Hepatocyte (in vitro differentiated cells): ENCODE measurements around the gene BCL2. TPM values are rescaled to one million over a fixed set of nuclear protein-coding genes. Genes with fewer than 3 reads are reported as not detected.

Experiments
- DNase-seq: peaks from one replicate; pipeline ENCODE4 v3.0.0-alpha.2; 2016; ENCODE audit warnings: low spot score
- H2AFZ ChIP-seq: fragments of 200-600 bp; sonication (generic); 2 replicates; pipeline ENCODE4 v1.6.0; 2016; ENCODE audit warnings: antibody characterized with exemption, mild to moderate bottlenecking
- H3K27ac ChIP-seq: fragments of 200-600 bp; sonication (generic); 2 replicates; pipeline ENCODE4 v1.5.1; 2016; ENCODE audit warnings: mild to moderate bottlenecking
- H3K27me3 ChIP-seq: fragments of 200-600 bp; sonication (generic); 2 replicates; pipeline ENCODE4 v1.6.1; 2016
- H3K36me3 ChIP-seq: fragments of 200-600 bp; sonication (generic); replicated peaks from 2 replicates; pipeline ENCODE4 v1.5.1; 2016; ENCODE audit warnings: low read depth; ENCODE audit not compliant: insufficient read depth
- H3K4me1 ChIP-seq: fragments of 200-600 bp; sonication (generic); 2 replicates; pipeline ENCODE4 v1.5.1; 2016; ENCODE audit warnings: mild to moderate bottlenecking, moderate library complexity; ENCODE audit not compliant: insufficient read depth
- H3K4me2 ChIP-seq: fragments of 200-600 bp; sonication (generic); 2 replicates; pipeline ENCODE4 v1.6.0; 2016
- H3K4me3 ChIP-seq: fragments of 200-600 bp; sonication (generic); 2 replicates; pipeline ENCODE4 v1.5.1; 2016; ENCODE audit warnings: mild to moderate bottlenecking
- H3K79me2 ChIP-seq: fragments of 200-600 bp; sonication (generic); 2 replicates; pipeline ENCODE4 v1.6.0; 2017; ENCODE audit warnings: mild to moderate bottlenecking
- H3K9me2 ChIP-seq: fragments of 200-600 bp; sonication (generic); replicated peaks from 2 replicates; pipeline ENCODE4 v1.6.0; 2017; ENCODE audit warnings: mild to moderate bottlenecking; ENCODE audit not compliant: insufficient read depth
- H3K9me3 ChIP-seq: fragments of 200-600 bp; sonication (generic); 2 replicates; pipeline ENCODE4 v1.5.1; 2016; ENCODE audit warnings: low read depth, mild to moderate bottlenecking
- H4K20me1 ChIP-seq: fragments of 200-600 bp; sonication (generic); 2 replicates; pipeline ENCODE4 v1.6.0; 2016; ENCODE audit warnings: mild to moderate bottlenecking; ENCODE audit not compliant: insufficient read depth, poor library complexity, severe bottlenecking
- CTCF ChIP-seq: fragments of 200-600 bp; sonication (generic); IDR thresholded peaks from 2 replicates; pipeline ENCODE4 v1.5.1; 2016; ENCODE audit warnings: antibody characterized with exemption, mild to moderate bottlenecking; ENCODE audit not compliant: poor library complexity
- EZH2 ChIP-seq: fragments of 200-600 bp; sonication (generic); IDR thresholded peaks from 2 replicates; pipeline ENCODE4 v1.6.1; 2016; ENCODE audit warnings: antibody characterized with exemption, mild to moderate bottlenecking, borderline replicate concordance
- EZH2phosphoT487 ChIP-seq: fragments of 200-600 bp; sonication (generic); IDR thresholded peaks from one replicate; pipeline ENCODE4 v1.6.1; 2018; ENCODE audit warnings: antibody characterized with exemption, mild to moderate bottlenecking, low read depth, moderate library complexity; ENCODE audit not compliant: unreplicated experiment, severe bottlenecking
- WGBS: methylation state at CpG from one replicate; pipeline ENCODE4 v1.1.6; 2016; ENCODE audit warnings: low lambda C conversion rate; ENCODE audit errors: missing lambda C conversion rate; 5-methylcytosine and 5-hydroxymethylcytosine counted together
- polyA plus RNA-seq: library from polyadenylated mRNA; unstranded; fragments of >200 nt; fragmentation: Nextera tagmentation; extraction: Ambion mirVana; gene quantifications from 2 replicates; pipeline ENCODE4 v1.2.1, GENCODE V29; 2016
- total RNA-seq: library from RNA; depleted of rRNA; stranded (reverse); fragments of >200 nt; gene quantifications from 2 replicates; pipeline ENCODE4 v1.2.3, GENCODE V29; 2014

The BCL2 gene
- total and polyA plus RNA-seq, 2 experiments from 2014 or later: 1.0 to 11.4 TPM

GRCh38 chr18:63283305-63284094, 36.1 kb downstream of the BCL2 start:
- Histone ChIP-seq H3K9me3 (no peaks in the 10 kb centered on the region), H3K36me3 (no peaks in the 10 kb centered on the region), H3K4me3 (no peak overlapping the region), H3K4me1 (peaks cover 5% of the 10 kb centered on the region), H3K27me3 (no peaks in the 10 kb centered on the region), H3K9me2 (no peaks in the 10 kb centered on the region), H3K27ac (peak overlapping the region; percentile 42), H2AFZ (no peak overlapping the region), H4K20me1 (no peaks in the 10 kb centered on the region), H3K79me2 (no peaks in the 10 kb centered on the region), H3K4me2 (peak overlapping the region; percentile 19)
- TF ChIP-seq EZH2: no peak
- no peak for TF ChIP-seq EZH2phosphoT487
- no peak for TF ChIP-seq CTCF
- DNase-seq: no peak
- WGBS: 75% methylated on average over 16 of the region's 16 CpGs

GRCh38 chr18:63282793-63283192, 36.8 kb downstream of the BCL2 start:
- no peaks in the 10 kb centered on the region for H3K36me3 ChIP-seq
- TF ChIP-seq CTCF (no peak), EZH2phosphoT487 (no peak), EZH2 (no peak)
- no peak overlapping the region for H3K4me3 ChIP-seq
- H3K4me1 ChIP-seq: peaks cover 5% of the 10 kb centered on the region
- no peaks in the 10 kb centered on the region for H4K20me1 ChIP-seq
- H3K4me2 ChIP-seq: no peak overlapping the region
- no peaks in the 10 kb centered on the region for H3K79me2 ChIP-seq
- no peaks in the 10 kb centered on the region for H3K9me2 ChIP-seq
- H3K9me3 ChIP-seq: no peaks in the 10 kb centered on the region
- H3K27me3 ChIP-seq: no peaks in the 10 kb centered on the region
- H3K27ac ChIP-seq: peak overlapping the region; percentile 42
- DNase-seq: no peak
- H2AFZ ChIP-seq: no peak overlapping the region

- no peak overlapping the region for H3K4me3 ChIP-seq
- no peak for DNase-seq
- H4K20me1 ChIP-seq: no peaks in the 10 kb centered on the region
- 75% methylated on average over 13 of the region's 13 CpGs for WGBS
- no peaks in the 10 kb centered on the region for H3K79me2 ChIP-seq
- H3K9me3 ChIP-seq: no peaks in the 10 kb centered on the region
- no peak overlapping the region for H2AFZ ChIP-seq
- no peaks in the 10 kb centered on the region for H3K9me2 ChIP-seq
- H3K27me3 ChIP-seq: no peaks in the 10 kb centered on the region
- TF ChIP-seq CTCF (no peak), EZH2phosphoT487 (no peak), EZH2 (no peak)
- H3K4me1 ChIP-seq: no peaks in the 10 kb centered on the region
- no peaks in the 10 kb centered on the region for H3K36me3 ChIP-seq
- H3K27ac ChIP-seq: no peak overlapping the region
- H3K4me2 ChIP-seq: peak overlapping the region; percentile 23
These were observed 46.2 kb downstream of the BCL2 start for GRCh38 chr18:63273222-63273927.
